NCI-H1048 (cell line): ENCODE measurements around the gene WDFY3.

Experiments used
- DNase-seq: peaks from one replicate; lab custom pipeline; 2025; lab: John Stamatoyannopoulos, UW

The WDFY3 gene

DNA sequence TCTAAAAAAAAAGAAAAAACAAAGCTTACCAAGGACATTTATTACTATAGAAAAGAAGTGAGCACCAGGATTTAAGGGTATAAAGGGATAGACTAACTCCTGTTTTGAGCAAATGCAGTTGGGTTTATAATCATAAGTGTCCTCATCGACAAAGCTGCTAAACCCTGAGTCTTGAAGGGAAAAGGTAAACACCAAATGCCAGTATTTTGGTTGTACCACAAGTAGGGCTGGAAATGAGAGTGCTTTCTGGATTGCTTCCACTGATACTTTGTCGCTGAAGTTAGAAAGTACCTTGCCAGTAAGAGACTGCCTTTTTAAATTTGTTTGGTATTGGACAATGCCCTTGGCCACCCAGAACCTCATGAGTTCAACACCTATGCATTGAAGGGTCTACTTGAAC is 53.7 kb downstream of the WDFY3 start:
- DNase-seq = no peak

DNA sequence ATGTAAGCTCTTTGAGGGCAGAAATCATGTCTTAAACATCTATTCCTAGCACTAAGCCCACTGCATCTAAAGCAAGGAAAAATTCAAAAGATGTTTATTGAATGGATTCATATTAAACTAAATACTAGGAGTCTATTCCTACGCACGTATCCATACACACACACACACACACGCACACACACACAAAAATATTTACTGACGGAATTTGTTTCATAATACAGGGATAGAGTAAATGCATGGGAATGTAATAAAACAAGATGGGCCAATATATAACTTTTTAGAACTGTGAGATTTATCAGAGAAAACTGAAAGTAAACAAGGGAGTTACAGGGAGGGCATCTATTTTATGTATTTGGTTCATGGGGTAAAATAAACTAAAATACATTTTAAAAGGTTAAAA is 57.6 kb downstream of the WDFY3 start:
- DNase-seq = no peak

DNA sequence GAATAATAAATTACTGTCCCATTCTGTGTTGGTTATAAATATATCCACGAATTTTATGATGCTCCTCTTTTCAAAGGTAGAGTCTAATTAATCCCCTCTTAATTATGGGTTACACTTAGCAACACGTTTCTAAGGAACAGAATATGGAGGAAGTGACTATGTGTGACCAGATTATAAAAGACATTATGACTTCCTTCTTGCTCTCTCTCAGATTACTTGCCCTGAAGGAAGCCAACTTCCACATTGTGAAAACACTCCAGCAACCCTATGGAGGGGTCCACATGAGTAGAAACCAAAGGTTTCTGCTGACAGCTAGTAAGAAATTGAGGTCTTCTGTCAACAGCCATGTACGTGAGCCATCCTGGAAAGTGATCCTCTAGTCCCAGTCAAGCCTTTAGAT is 59.3 kb downstream of the WDFY3 start:
- DNase-seq = no peak

DNA sequence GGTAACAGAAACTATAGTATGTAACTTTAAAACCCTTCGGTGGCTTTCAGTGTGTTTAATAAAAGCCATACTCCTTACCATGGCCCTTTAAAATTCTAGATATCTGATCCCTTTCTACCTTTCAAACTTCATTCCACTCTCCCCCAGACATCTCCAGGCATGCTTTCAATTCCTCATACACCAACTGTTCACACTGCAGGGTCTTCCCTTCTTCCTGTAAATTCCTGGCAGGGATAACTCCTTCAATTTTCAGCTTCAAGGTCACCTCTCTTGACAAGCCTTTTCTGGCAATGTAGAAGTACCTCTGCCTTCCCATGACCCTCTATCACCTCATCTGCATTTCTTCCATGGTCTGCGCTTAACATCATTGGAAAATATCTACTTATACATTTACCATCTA is 60.8 kb downstream of the WDFY3 start:
- DNase-seq = no peak

DNA sequence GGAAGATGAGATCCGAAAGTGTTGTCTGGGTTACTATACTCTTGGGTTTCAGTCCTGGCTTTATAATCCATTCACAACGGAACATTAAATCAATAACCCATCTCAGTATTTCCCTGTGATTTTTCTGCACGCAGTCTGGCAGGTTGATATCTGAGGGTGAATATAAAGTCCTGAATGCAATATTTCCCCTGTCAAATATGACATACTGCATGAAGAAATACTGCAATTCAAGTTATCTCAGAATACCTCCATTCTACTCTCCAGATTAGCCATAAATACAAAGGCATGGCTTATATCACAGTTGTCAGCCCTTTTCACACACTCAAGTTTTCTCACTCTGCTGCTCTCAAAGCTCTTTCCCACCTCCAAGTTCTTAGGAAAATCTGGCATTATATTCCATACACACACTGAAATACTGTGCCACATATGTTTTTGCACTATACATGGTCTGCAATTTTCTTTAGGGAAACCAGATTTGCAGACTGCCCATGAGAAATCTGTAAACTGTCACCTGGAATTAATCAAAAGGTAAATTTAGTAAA is 64.7 kb downstream of the WDFY3 start:
- no peak for DNase-seq

DNA sequence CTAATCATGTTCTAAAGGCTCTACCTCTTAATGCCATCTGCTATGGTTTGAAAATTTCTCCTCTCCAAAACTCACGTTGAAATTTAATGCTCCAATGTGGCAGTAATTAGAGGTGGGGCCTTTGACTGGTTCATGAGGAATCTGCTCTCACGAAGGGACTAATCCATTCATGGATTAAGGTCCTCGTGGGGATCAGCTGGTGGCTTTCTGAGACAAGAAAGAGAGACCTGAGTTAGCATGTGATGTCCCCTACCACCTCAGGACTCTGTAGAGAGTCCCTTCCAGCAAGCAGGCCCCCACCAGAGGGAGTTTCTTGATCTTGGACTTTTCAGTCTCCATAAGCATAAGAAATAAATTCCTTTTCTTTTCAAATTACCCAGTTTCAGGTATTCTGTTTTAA is 65.3 kb downstream of the WDFY3 start:
- no peak for DNase-seq

DNA sequence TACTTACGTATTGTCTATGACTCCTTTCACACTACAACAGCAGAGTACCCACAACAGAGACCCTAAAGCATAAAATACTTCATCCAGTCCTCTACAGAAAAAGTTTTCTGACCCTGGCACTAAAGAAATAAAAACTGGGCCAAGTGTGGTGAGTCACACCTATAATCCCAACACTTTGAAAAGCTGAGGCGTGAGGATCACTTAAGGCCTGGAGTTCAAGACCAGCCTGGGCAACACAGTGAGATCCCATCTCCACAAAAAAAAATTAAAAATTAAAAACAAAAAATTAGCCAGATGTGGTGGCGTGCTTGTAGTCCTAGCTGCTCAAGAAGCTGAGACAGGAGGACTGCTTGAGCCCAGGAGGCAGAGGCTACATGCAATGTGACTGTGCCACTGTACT is 66.9 kb downstream of the WDFY3 start:
- no peak for DNase-seq

DNA sequence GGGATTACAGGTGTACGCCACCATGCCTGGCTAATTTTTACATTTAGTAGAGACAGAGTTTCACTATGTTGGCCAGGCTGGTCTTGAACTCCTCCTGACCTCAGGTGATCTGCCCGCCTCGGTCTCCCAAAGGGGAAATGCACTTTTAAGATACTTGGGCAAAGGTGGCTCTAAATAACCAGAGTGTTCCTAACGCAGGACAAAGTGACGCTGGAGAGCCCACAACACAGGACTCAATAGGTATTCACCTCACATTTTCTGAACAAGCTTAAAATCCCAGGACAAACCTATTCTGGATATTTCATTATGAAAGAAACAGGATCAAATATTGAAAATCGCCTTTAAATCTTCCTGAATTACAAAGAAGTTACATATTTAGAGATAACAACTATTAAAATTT is 69.0 kb downstream of the WDFY3 start:
- no peak for DNase-seq

DNA sequence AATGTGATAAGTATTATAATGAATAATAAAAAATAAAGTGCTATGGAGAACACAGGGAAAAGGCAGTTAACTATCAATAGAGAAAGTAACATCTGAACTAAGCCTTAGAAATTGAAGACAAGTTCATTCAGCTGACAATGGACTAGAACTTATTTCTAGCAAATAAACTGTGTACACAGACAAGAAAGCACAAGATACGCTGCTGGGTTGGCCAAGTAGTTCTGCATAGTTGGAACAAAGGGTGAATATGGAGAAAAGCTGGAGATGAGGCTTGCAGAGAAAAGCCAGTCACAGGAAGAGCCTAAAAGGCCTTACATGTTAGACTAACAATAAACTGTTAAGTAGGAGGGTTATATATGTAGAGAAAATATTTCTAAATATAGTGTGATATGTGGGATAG is 71.2 kb downstream of the WDFY3 start:
- no peak for DNase-seq

DNA sequence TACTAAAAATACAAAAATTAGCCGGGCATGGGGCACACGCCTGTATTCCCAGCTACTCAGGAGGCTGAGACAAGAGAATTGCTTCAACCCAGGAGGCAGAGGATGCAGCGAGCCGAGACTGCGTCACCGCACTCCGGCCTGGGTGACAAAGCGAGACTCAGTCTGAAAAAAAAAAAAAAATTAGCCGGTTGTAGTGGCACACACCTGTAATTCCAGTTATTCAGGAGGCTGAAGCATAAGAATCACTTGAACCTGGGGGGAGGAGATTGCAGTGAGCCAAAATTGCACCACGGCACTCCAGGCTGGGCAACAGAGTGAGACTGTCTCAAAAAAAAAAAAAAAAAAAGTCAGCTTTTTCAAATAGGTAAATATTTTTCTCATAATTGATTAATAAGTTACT is 71.9 kb downstream of the WDFY3 start:
- no peak for DNase-seq

DNA sequence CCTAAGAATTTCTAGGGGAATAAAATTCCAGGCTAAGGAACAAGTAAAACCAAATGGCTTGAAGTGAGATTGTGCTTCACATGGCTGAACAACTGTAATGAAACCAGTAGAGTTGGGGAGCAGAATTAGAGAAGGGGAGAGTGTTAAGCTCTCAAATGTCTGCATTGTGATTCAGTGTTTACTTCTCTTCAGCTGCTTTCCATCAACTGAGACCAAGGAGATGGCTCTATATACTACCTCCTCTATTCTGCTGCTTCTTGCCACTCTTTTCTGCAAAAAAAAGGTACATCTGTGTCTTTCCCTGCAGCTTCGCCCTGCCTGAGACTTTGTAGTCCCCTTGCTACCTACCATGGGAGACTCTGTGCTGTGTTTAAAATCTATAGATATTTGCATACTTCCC is 73.5 kb downstream of the WDFY3 start:
- DNase-seq = no peak

DNA sequence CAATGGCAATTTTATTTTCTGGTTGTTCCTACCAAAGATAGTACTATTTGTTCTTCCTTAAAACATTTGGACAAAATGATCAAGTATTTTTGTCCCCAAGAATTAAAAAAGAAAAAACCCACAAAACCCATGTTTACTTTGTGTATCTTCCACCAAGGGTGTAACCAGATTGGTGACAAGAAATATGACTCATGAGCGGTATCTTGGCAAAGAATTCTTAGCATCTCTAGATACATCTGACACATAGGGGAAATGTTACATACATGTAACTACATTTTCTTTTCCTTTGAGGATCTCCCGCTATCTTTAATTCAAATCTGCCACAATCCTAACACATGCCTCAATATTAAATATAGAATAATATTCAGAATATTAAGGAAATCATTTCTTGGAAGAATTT is 78.7 kb downstream of the WDFY3 start:
- no peak for DNase-seq

DNA sequence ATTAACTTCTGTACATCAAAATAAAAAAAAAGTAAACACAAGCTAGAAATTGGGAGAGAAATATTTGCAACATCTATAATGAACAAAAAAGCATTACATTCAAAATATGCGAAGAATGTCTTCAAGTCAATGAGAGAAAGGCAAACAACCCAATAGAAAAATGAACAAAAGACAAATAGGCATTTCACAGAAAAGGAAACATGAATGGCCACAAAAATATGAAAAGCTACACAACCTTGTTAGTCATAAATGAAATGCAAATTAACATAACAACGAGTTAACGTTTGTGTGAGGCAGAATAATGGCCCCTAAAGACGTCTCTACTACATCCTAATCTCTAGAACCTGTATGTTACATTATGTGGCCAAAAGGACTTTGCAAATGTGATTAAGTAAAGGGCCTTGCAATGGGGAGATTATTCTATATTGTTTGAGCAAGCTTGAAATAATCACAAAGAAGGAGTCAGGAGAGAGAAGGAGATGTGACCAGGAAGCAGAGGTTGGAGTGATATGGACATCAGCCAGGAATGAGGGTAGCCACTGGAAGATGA is 86.8 kb downstream of the WDFY3 start:
- DNase-seq = no peak

DNA sequence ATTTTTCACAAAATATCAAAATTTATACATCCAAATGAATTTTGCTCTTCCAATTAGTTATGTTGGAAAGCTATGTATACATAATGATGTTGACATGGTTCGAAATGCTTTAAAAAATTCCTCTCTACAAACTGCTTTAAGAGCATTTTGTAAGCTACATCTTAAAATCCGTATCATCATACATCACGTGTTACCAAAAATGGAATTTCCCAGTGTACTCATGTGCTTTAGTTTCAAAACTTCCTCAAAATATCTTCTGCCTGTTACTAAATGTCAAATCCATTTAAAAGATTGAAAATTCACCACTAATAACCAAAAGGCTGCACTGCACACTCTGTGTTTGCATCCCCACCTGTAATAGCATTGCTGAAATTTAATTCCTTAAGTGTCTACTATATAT is 87.9 kb downstream of the WDFY3 start:
- no peak for DNase-seq

DNA sequence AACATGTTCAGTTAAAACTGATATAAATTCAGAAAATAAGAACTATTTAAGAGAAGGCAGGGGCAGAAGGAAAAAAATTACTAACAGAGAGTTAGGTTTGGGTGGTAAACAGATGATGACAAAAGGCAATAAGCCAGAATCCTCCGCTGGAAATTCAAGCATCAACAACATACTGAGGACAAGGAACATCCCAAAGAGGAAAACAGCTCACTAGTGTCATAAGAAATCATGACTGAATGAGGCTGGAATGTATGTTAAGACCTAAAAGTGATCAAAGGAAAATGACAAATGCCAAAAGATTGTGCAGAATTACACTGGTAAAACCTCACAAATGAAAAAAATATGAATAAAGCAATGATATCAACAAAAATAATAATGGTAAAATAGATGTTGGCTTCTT is 88.4 kb downstream of the WDFY3 start:
- no peak for DNase-seq

DNA sequence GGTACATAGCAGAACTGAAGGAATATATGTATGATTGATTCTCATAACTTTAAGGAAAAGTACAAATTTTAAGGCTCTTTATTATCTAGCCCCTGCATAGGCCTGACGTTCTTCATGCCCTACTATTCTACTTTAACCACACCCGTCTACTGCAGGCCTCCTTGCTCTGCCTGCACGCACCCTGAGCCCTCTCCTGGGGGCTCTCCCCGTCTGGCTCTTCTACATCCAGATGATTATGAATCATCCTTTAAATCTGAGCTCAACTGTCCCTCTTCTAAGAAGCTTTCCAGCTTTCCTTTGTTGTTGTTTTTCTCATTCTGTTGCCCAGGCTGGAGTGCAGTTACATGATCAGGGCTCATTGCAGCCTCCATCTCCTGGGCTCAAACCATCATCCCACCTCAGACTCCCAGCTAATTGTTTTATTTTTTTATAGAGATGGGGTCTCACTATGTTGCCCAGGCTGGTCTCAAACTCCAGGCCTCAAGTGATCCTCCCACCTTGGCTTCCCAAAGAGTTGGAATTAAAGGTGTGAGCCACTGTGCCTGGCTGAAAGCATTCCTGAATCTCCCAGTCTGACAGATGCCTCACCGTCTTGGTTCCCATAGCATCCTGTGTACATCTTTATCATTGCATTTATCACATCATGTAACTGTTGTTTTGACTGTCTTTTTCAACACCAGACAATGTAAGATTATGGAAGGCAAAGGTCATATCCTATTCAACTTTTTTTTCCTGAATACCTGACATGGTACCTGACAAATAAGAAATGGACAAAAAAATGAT is 89.2 kb downstream of the WDFY3 start:
- no peak for DNase-seq

DNA sequence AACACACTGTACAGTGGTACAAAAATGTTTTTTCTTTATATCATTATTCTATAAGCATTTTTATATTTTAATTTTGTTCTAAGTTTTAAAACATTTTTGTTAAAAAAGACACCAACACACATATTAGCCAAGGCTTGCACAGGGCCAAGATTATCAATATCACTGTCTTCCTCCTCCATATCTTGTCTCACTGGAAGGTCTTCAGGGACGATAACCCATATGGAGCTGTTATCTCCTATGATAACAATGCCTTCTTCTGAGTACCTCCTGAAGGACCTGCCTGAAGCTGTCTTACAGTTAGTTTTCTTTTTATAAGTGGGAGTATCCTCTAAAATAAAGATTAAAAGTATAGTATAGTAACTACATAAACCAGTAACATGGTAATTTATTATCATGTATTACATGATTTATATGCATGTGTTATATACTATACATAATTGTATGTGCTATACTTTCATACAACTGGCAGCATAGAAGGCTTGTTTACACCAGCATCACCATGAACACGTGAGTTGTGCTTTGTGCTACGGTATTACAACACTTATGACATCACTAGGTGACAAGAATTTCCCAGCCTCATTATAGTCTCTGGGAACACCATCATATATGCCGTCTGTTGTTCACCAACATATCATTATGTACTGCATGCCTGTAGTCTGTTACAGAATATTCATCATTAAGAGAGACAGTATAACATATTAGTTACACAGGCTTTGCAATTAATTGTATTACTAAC is 90.7 kb downstream of the WDFY3 start:
- DNase-seq = no peak

DNA sequence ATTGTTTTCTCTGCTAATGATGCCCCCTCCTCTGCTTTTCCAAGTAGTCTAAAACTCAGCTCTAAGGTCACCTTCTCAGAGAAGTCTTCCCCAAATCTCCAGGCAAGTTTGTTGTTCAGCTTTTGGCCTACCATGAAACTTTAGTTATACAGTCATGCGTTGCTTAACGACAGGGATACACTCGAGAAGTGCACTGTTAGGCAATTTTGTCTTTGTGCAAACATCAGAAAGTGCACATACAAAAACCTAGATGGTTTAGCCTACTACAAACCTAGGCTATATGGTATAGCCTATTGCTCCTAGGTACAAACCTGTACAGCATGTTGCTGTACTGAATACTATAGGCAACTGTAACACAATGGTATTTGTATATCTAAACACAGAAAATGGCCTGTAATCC is 91.9 kb downstream of the WDFY3 start:
- DNase-seq = no peak

DNA sequence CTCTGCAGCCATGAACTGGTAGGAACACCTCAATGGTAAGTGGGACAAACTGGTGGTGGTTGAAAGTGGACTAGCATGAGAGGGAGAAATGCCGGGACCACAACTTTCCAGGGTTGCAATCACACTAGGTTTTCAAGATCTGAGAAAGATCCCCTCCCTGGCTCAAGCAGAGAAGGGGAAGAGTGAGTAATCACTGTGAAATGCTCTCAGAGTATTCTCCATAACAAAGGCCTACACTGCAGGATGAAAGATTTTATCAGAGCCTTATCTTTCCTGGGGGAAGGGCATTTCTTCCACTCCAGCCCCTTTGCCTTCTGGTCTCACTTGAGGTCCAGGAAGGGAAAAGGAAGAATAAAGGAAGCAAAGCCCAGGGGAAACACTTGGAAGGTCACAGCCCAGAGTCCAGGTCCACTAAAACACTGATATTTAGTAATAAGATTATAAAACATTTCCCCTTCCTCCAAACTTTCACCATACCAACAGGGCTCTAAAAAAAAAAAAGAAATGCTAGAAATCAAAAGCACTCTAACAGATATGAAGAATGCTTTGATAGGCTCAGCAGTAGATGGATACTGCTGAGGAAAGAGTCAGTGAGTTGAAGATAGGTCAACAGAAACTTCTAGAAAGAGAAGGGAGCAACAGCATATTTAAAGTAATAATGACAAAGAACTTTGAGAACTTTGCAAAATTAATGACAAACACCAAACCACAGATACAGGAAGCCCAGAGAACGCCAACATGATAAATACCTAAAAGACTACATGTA is 95.9 kb downstream of the WDFY3 start:
- DNase-seq = no peak

DNA sequence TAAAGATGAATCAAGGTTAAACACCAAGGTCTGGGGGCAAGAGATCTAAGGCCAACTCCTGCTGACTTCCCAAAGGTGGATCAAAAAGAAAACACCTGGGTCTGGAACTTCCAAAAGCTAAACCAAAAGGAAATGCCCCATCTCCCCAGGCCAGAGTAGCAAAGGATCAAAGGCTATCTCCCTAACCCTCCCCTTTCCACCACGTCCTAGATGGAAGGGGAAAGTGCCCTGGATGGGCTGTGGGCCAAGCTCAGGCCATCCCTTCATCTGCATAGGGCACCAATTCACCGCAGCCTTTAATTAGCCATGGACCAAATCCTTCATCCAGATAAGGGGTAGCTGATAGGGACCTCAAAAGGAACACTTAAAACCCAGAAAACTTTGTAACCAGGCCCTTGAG is 100.2 kb downstream of the WDFY3 start:
- DNase-seq = no peak

DNA sequence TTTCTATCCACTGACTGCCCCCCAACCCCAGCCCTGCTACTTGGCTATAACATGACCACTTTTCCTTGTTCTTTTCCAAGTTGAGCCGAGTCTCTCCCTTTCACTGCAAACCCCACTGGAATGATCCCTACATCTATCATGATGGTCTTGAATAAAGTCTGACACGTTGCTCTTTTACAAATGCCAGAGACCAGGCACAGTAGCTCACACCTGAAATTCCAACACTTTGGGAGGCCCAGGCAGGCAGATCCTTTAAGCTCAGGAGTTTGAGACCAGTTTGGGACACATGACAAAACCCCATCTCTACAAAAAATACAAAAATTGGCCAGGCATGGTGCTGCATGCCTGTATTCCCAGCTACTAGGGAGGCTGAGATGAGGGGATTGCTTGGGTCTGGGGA is 100.9 kb downstream of the WDFY3 start:
- no peak for DNase-seq

DNA sequence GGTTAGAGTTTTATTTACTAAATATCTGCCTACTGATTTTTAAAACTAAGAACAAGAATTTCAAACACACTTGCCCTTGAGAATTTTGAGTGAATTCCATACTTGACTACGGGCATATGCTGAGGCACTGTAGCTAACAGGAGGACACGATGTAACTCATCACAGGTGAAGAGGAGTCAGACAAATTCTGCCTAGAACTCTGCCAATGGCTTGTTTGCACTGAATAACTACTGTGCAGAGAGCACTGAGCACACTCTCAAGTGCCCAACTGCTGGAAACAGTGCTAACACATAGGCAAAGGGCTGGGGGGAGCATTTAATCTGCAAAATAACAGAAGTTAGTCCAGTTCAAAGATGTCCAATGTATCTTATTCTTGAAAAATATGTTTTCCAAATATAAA is 104.4 kb downstream of the WDFY3 start:
- DNase-seq = no peak

DNA sequence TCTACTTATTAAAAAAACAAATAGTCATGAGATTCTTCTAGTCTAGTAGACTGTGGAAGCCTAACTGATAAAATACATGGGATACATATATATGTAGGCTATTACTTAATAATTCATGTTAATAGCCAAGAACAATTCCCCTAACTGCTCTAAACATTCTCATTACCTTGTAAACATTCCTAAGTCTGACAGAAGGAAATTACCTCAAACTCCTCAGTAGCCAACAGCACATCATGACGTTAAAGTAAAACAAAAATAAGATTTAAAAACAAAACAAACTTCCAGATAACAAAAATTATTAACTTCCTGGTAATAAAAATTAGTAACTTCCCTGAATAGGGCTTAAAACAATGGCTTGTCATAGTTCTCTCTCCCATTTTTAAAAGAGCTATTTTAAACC is 109.2 kb downstream of the WDFY3 start:
- DNase-seq = no peak
